Transverse colon (tissue), 4 donors: Measurements from ENCODE around the gene RNF212.

Experiments used
- CTCF ChIP-seq, 5 experiments: fragments of 200-600 bp in 3 of 5; fragments of 450-650 bp in 2 of 5; sonication (generic) in 3 of 5; IDR thresholded peaks; 1 replicate in 2 of 5; 2 replicates in 3 of 5; pipeline ENCODE4 v1.5.1; 2016 to 2017; ENCODE audit warnings: antibody characterized with exemption in 5 of 5, inconsistent platforms in 3 of 5, mild to moderate bottlenecking in 2 of 5, moderate library complexity in 1 of 5
- POLR2AphosphoS5 ChIP-seq, 3 donors: sonication (generic); formaldehyde crosslinking; IDR thresholded peaks; one replicate each; pipeline ENCODE4 v1.6.1; 2016; ENCODE audit warnings: antibody characterized with exemption in 3 of 3

- TF ChIP-seq CTCF (IDR thresholded peaks at IDR 0.05): no peak
- no peak for TF ChIP-seq POLR2AphosphoS5 (IDR thresholded peaks at IDR 0.05)
Measured at GRCh38 chr4:1126506-1126905, 13.1 kb upstream of the RNF212 start.
